ENCODE data around the gene KCNG3.

- TF ChIP-seq, protein P1, sequence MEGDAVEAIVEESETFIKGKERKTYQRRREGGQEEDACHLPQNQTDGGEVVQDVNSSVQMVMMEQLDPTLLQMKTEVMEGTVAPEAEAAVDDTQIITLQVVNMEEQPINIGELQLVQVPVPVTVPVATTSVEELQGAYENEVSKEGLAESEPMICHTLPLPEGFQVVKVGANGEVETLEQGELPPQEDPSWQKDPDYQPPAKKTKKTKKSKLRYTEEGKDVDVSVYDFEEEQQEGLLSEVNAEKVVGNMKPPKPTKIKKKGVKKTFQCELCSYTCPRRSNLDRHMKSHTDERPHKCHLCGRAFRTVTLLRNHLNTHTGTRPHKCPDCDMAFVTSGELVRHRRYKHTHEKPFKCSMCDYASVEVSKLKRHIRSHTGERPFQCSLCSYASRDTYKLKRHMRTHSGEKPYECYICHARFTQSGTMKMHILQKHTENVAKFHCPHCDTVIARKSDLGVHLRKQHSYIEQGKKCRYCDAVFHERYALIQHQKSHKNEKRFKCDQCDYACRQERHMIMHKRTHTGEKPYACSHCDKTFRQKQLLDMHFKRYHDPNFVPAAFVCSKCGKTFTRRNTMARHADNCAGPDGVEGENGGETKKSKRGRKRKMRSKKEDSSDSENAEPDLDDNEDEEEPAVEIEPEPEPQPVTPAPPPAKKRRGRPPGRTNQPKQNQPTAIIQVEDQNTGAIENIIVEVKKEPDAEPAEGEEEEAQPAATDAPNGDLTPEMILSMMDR (IDR thresholded peaks at IDR 0.05): no peak
- no peak for TF ChIP-seq POLR2A (IDR thresholded peaks at IDR 0.05)
Observed at GRCh38 chr2:42470706-42471105, 23.1 kb downstream of the KCNG3 start.

Data from testis (tissue), 2 donors.